ENCODE results near the gene ZBTB46.

ZBTB46 gene

DNA sequence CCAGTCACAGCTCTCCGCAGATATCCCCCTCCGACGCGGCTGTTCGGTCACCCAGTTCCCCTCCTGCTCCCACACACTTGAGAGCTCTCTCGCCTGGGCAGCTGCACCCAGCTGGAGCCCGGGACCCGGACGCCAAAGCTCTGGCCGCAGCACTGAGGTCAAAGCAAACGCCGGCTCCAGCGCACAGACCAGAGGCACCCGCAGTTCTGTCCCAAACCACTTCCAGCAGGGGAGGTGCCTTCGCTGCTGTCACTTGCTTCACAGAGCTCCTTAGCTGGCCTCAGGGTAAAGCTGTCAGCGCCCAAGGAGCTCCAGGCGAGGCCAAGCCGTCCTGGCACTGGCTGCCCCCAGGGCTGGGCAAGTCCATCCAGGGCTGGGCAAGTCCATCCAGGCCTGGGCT lies 63.6 kb downstream of the ZBTB46 start:
- no peak for TF ChIP-seq TAF1 (IDR thresholded peaks at IDR 0.05; ENCODE audit: borderline replicate concordance, insufficient read depth, low read length)
- TF ChIP-seq FOXP2 (optimal IDR thresholded peaks at IDR 0.05; ENCODE audit: borderline replicate concordance, extremely low read depth, extremely low read length, insufficient read depth), result no peak

DNA sequence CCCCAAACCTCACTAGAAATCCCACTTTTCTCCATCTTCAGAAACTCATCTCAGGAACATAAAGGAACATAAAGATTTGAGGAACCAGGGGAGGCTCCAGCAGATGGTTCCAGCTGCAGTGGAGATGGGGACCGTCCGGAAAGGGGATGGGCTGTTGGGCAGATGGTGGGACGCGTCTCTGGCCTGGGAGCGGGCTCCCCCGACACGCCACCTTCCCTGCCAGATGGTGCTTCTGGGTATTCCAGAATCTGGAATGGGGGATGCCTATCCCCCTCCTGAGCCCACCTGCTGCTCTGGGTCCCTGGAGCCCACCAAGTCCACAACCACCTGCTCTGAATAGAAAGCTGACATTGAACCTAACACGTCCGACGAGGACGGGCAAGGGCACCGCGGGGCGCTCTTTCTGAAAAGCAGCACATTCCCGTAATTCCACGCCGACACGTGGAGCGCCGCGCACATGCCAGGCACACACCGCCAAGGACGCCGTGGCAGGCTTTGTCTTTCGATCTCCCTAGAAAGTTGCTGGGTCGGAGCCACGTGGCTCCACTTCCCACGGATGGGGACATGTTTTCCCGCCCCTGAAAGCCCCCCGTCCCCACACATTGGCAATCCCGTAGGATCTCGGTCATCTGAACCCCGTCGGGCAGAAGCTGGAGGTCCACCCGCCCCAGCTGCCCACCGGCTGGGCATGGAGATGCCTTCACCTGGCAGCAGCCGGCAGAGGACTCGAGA lies 64.2 kb downstream of the ZBTB46 start:
- no peak for TF ChIP-seq POLR2AphosphoS5 (IDR thresholded peaks at IDR 0.05; ENCODE audit: low read depth, low read length)
- TF ChIP-seq SIN3A (IDR thresholded peaks at IDR 0.05; ENCODE audit: borderline replicate concordance, insufficient read depth, low read length), result no peak
- TF ChIP-seq, protein P1, sequence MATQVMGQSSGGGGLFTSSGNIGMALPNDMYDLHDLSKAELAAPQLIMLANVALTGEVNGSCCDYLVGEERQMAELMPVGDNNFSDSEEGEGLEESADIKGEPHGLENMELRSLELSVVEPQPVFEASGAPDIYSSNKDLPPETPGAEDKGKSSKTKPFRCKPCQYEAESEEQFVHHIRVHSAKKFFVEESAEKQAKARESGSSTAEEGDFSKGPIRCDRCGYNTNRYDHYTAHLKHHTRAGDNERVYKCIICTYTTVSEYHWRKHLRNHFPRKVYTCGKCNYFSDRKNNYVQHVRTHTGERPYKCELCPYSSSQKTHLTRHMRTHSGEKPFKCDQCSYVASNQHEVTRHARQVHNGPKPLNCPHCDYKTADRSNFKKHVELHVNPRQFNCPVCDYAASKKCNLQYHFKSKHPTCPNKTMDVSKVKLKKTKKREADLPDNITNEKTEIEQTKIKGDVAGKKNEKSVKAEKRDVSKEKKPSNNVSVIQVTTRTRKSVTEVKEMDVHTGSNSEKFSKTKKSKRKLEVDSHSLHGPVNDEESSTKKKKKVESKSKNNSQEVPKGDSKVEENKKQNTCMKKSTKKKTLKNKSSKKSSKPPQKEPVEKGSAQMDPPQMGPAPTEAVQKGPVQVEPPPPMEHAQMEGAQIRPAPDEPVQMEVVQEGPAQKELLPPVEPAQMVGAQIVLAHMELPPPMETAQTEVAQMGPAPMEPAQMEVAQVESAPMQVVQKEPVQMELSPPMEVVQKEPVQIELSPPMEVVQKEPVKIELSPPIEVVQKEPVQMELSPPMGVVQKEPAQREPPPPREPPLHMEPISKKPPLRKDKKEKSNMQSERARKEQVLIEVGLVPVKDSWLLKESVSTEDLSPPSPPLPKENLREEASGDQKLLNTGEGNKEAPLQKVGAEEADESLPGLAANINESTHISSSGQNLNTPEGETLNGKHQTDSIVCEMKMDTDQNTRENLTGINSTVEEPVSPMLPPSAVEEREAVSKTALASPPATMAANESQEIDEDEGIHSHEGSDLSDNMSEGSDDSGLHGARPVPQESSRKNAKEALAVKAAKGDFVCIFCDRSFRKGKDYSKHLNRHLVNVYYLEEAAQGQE (IDR thresholded peaks at IDR 0.05; ENCODE audit: insufficient read depth in 1 of 2, low read depth in 2 of 2, low read length in 2 of 2), result no peak
- TF ChIP-seq TAF1 (IDR thresholded peaks at IDR 0.05; ENCODE audit: borderline replicate concordance, insufficient read depth, low read length), result no peak
- no peak for TF ChIP-seq FOXP2 (optimal IDR thresholded peaks at IDR 0.05; ENCODE audit: borderline replicate concordance, extremely low read depth, extremely low read length, insufficient read depth)

DNA sequence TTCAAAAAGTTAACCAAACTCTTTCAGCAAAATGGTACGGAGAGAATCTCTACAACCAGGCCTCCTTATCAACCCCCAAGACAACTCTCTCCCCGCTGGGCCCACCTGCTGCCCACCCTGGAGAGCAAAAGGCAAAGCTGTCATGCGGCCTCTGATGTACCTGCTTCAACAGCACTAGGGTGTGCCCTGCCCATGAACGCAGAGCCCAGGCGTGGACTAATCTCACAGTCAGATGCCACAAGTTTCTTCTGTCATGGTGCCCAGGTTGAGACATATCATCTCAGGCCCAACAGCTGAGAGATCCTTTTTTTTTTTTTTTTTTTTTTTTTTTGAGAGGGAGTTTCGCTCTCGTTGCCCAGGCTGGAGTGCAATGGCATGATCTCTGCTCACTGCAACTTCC lies 65.2 kb downstream of the ZBTB46 start:
- no peak for TF ChIP-seq POLR2AphosphoS5 (IDR thresholded peaks at IDR 0.05; ENCODE audit: low read depth, low read length)
- TF ChIP-seq, protein P1 (IDR thresholded peaks at IDR 0.05; ENCODE audit: insufficient read depth in 1 of 2, low read depth in 2 of 2, low read length in 2 of 2), result no peak
- no peak for TF ChIP-seq TAF1 (IDR thresholded peaks at IDR 0.05; ENCODE audit: borderline replicate concordance, insufficient read depth, low read length)
- TF ChIP-seq SIN3A (IDR thresholded peaks at IDR 0.05; ENCODE audit: borderline replicate concordance, insufficient read depth, low read length), result no peak
- TF ChIP-seq FOXP2 (optimal IDR thresholded peaks at IDR 0.05; ENCODE audit: borderline replicate concordance, extremely low read depth, extremely low read length, insufficient read depth), result no peak

DNA sequence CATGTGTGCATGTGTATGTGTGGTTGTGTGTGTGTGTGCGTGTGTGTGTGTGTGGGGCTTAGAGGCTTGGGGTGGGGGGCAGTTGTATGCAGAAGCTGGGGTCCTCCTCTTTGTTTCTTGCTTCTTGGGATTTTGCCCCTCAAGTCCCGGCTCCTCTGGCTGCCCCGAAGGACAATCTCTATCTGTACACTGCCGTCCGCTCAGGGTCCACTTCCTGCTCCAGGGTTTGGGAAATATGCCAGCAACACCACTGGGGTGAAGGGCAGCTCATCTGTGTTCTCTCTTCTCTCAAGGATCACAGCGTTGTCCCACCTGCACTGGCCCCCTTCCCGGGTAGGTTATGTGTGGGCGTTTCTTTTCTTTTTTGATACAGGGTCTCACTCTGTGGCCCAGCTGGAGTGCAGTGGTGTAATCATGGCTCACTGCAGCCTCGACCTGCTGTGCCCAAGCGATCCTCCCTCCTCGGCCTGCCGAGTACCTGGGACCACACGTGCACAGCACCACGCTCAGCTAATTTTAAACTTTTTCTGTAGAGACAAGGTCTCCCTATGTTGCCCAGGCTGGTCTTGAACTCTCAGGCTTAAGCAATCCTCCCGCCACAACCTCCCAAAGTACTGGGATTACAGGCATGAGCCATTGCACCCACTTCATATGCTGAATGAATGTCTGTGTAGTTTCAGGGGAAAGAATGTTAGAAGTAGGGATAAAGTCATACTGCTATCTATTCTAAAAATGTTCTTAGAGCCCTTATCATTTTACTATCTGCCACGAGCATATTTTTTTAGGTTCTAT lies 65.8 kb downstream of the ZBTB46 start:
- TF ChIP-seq SIN3A (IDR thresholded peaks at IDR 0.05; ENCODE audit: borderline replicate concordance, insufficient read depth, low read length), result no peak
- TF ChIP-seq, protein P1 (IDR thresholded peaks at IDR 0.05; ENCODE audit: insufficient read depth in 1 of 2, low read depth in 2 of 2, low read length in 2 of 2), result no peak
- TF ChIP-seq POLR2AphosphoS5 (IDR thresholded peaks at IDR 0.05; ENCODE audit: low read depth, low read length), result no peak
- no peak for TF ChIP-seq TAF1 (IDR thresholded peaks at IDR 0.05; ENCODE audit: borderline replicate concordance, insufficient read depth, low read length)
- TF ChIP-seq FOXP2 (optimal IDR thresholded peaks at IDR 0.05; ENCODE audit: borderline replicate concordance, extremely low read depth, extremely low read length, insufficient read depth), result no peak

DNA sequence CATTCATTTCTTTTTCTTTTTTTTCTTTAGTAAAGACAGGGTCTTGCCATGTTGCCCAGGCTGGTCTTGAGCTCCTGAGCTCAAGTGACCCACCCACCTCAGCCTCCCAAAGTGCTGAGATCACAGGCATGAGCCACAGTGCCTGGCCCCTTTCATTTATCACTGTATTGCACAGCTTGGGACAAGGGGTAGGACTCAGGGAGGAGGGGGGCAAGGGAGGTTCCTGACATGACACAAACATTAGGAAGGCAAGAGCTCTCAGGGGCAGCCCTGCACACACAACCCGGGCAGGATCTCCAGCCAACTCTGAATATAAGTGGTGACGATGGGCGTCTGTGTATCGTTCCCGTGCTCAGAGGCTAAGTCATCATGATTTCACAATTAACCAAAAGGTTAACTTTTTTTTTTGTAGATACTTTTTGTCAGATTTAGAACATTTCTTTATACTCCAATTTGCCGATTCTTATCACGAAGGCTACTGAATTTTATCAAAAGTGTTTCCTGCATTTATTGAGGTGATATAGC lies 71.6 kb downstream of the ZBTB46 start:
- TF ChIP-seq SIN3A (IDR thresholded peaks at IDR 0.05; ENCODE audit: borderline replicate concordance, insufficient read depth, low read length), result no peak
- no peak for TF ChIP-seq FOXP2 (optimal IDR thresholded peaks at IDR 0.05; ENCODE audit: borderline replicate concordance, extremely low read depth, extremely low read length, insufficient read depth)
- TF ChIP-seq, protein P1 (IDR thresholded peaks at IDR 0.05; ENCODE audit: insufficient read depth in 1 of 2, low read depth in 2 of 2, low read length in 2 of 2), result no peak
- no peak for TF ChIP-seq POLR2AphosphoS5 (IDR thresholded peaks at IDR 0.05; ENCODE audit: low read depth, low read length)
- no peak for TF ChIP-seq TAF1 (IDR thresholded peaks at IDR 0.05; ENCODE audit: borderline replicate concordance, insufficient read depth, low read length)
